ENCODE data around the gene HPX.

HPX gene

DNA sequence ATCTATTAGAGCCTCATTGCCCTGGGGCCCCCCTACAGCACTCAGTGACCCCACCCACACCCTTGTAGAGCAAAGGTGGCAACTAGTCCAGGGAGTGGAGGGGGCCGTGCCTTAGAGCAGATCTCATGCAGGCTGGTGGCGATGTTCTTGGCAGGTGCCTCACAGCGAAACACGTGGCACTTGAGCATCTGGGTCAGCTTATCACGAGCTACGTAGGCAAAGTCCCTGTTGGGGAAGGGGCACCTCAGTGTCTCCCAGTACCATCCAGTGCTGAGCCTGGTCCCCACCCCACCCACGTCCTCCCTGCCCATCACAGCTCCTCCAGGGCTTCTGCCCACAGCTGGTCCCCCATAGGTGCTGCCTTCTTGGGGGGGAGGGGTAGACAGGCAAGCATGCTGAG, 39.3 kb downstream of the HPX start:
- in situ Hi-C loops (cut with HindIII; ENCODE audit: low pct_ligation_motif_present, low sequenced_read_pairs): no loop called here

DNA sequence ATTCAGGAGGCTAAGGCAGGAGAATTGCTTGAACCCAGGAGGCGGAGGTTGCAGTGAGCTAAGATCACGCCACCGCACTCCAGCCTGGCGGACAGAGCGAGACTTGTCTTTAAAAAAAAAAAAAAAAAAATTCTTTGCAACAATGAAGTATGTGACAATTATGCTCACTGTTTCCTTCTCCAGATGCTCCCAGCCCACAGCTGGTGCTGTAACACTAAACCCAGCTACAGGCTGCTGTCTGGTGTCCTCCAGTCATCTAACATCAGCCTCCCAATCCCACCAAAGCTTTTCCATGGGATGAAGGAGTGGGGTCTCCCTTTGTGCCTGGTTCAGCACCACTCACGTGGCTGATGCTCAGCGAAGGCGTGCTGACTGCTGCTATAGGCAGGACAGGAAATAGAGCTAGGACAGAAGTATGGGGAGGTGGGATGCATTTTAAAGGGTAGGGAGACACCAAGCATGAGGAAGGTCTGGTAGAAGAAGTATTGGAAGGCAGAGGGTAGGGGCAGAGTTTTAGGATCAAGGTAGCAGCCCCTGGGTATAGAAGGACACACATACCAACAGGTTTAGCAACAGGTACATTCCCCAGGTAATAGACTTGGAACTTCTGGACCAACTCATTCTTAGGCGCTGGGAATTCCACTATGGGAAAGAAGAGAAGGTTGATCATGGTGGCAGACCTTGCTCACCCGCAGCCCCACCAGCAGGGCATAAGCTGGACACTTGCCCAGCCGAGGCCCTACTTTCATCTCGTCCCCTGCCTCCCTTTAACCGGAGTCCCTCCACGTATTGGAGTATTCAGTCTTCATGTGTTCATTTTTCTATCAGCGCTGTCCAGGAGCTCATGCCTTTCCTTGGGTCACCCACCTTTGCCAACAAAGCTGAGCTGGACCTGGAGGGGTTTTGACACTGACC, 40.1 kb downstream of the HPX start:
- DNase-seq: no peak
- Histone ChIP-seq H3K36me3 (replicated peaks) (peaks cover 2% of the 10 kb centered on the region), H3K4me3 (ENCODE audit: low read depth, low read length) (no peak overlapping the region), H3K27ac (no peak overlapping the region), H3K27me3 (replicated peaks) (no peaks in the 10 kb centered on the region)
- in situ Hi-C loops (cut with HindIII; ENCODE audit: low pct_ligation_motif_present, low sequenced_read_pairs): no loop called here
- TF ChIP-seq, protein P1, sequence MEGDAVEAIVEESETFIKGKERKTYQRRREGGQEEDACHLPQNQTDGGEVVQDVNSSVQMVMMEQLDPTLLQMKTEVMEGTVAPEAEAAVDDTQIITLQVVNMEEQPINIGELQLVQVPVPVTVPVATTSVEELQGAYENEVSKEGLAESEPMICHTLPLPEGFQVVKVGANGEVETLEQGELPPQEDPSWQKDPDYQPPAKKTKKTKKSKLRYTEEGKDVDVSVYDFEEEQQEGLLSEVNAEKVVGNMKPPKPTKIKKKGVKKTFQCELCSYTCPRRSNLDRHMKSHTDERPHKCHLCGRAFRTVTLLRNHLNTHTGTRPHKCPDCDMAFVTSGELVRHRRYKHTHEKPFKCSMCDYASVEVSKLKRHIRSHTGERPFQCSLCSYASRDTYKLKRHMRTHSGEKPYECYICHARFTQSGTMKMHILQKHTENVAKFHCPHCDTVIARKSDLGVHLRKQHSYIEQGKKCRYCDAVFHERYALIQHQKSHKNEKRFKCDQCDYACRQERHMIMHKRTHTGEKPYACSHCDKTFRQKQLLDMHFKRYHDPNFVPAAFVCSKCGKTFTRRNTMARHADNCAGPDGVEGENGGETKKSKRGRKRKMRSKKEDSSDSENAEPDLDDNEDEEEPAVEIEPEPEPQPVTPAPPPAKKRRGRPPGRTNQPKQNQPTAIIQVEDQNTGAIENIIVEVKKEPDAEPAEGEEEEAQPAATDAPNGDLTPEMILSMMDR (IDR thresholded peaks at IDR 0.05; ENCODE audit: low read depth, low read length, missing control alignments): no peak

More for the DNA sequence above, 39.3 kb downstream of the HPX start:
- DNase-seq: no peak
- no peaks in the 10 kb centered on the region for H3K27me3 ChIP-seq (replicated peaks)
- H3K4me3 ChIP-seq (ENCODE audit: low read depth, low read length): no peak overlapping the region
- no peak overlapping the region for H3K27ac ChIP-seq
- TF ChIP-seq, protein P1 (IDR thresholded peaks at IDR 0.05; ENCODE audit: low read depth, low read length, missing control alignments): no peak
- H3K36me3 ChIP-seq (replicated peaks): peaks cover 2% of the 10 kb centered on the region

DNA sequence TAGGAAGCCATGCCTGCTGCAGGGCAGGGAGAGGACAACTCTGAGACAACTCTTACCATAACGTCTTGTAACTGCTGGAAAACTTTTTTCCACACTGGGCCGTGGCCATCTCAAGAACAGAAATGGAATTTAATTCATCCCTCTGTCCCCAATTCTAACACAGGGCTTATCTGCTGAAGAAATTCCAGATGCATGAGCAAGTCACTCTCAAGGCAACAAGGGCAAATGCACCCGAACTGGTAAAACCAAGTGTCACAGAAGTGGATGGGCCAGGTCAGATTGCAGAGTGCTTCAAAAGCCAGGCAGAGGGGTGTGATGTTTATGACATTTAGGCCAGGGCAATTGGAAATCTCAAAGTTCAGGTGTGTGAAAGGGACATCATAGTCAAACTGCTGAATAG, 43.2 kb downstream of the HPX start:
- TF ChIP-seq, protein P1 (IDR thresholded peaks at IDR 0.05; ENCODE audit: low read depth, low read length, missing control alignments): no peak
- H3K36me3 ChIP-seq (replicated peaks): peaks cover 2% of the 10 kb centered on the region

DNA sequence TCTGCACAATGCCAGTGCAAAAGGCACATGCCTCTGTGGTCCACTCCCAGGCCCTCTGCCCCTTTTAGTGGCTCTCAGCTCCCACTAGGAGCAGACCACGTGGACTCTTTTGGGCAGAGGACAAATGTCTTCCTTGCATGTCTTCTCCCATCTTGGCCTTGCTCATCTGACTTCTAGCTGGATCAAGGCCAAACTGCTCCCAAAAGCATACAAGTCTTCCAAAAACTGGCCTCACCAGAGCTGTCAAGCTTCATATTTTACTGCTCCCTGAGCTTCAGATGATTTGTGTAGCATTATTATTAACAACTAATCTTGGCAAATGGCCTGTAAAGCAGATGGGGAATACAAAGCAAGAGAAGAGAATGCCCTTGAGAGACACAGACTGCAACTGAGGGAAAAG, 43.6 kb downstream of the HPX start:
- Histone ChIP-seq H3K4me3 (ENCODE audit: low read depth, low read length) (no peak overlapping the region), H3K27ac (no peak overlapping the region), H3K27me3 (replicated peaks) (no peaks in the 10 kb centered on the region), H3K36me3 (replicated peaks) (peaks cover 2% of the 10 kb centered on the region)
- DNase-seq: no peak
- in situ Hi-C loops (cut with HindIII; ENCODE audit: low pct_ligation_motif_present, low sequenced_read_pairs): no loop called here
- TF ChIP-seq, protein P1 (IDR thresholded peaks at IDR 0.05; ENCODE audit: low read depth, low read length, missing control alignments): no peak

More for the DNA sequence above, 43.2 kb downstream of the HPX start:
- in situ Hi-C loops (cut with HindIII; ENCODE audit: low pct_ligation_motif_present, low sequenced_read_pairs): no loop called here
- peak; percentile 38 for DNase-seq
- Histone ChIP-seq H3K27me3 (replicated peaks) (no peaks in the 10 kb centered on the region), H3K4me3 (ENCODE audit: low read depth, low read length) (no peak overlapping the region), H3K27ac (no peak overlapping the region)

DNA sequence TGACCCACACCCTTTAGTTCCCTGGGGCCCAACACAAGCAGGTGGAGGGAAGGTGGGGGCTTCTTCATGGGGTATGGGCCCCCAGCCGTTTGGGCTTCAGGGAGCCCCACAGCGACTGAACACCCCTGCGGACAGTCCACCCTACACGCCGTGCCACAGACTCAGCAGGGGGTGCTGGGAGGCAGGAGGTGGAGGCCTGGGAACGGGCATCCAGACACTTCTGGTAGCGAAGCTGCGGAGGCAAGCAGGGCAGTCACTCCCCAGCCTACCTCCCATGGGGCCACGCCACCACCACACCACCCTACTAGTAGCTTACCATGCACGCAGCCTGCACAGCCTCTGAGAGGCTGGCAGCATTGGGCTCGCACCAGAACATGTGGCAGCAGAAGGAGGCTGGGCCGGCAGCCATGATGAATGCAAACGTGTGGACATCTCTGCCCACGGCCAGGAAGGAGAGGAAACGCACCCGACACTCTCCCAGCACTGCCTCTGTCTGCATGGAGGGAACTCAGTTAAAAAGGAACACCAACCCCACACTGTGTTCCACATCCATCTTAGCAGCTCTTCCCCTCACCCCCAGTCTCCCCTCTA, 45.2 kb downstream of the HPX start:
- in situ Hi-C loops (cut with HindIII; ENCODE audit: low pct_ligation_motif_present, low sequenced_read_pairs): no loop called here
- H3K27me3 ChIP-seq (replicated peaks): no peaks in the 10 kb centered on the region
- no peak for DNase-seq
- H3K27ac ChIP-seq: no peak overlapping the region
- no peaks in the 10 kb centered on the region for H3K36me3 ChIP-seq (replicated peaks)
- no peak overlapping the region for H3K4me3 ChIP-seq (ENCODE audit: low read depth, low read length)
- TF ChIP-seq, protein P1 (IDR thresholded peaks at IDR 0.05; ENCODE audit: low read depth, low read length, missing control alignments): no peak

Measured in brain microvascular endothelial cell (primary cell).